CD4-positive, alpha-beta T cell treated with Interleukin-15 for 4 hours (primary cell): Measurements from ENCODE around the gene SARS1.

Experiments
- DNase-seq: peaks from one replicate; pipeline ENCODE4 v3.0.0-alpha.2; 2020; ENCODE audit warnings: low spot score

SARS1 gene

GRCh38 chr1:109262231-109263055 is 48.7 kb downstream of the SARS1 start:
- DNase-seq = no peak

- DNase-seq = no peak
Measured at GRCh38 chr1:109263234-109263596, 49.5 kb downstream of the SARS1 start.

GRCh38 chr1:109263597-109264378 is 50.1 kb downstream of the SARS1 start:
- DNase-seq = peak; percentile 67

- DNase-seq = no peak
Measured at GRCh38 chr1:109264379-109264755, 50.6 kb downstream of the SARS1 start.

GRCh38 chr1:109265016-109265415 is 51.3 kb downstream of the SARS1 start:
- DNase-seq = no peak

GRCh38 chr1:109265741-109266330 is 52.1 kb downstream of the SARS1 start:
- DNase-seq = no peak

- no peak for DNase-seq
Measured at GRCh38 chr1:109266965-109267364, 53.2 kb downstream of the SARS1 start.

GRCh38 chr1:109267743-109268300 is 54.1 kb downstream of the SARS1 start:
- DNase-seq = no peak

GRCh38 chr1:109268431-109269211 is 54.9 kb downstream of the SARS1 start:
- no peak for DNase-seq

GRCh38 chr1:109269212-109269980 is 55.7 kb downstream of the SARS1 start:
- DNase-seq = no peak

- no peak for DNase-seq
Measured at GRCh38 chr1:109269981-109270622, 56.4 kb downstream of the SARS1 start.

- no peak for DNase-seq
Measured at GRCh38 chr1:109270623-109271317, 57.1 kb downstream of the SARS1 start.

- no peak for DNase-seq
Measured at GRCh38 chr1:109271458-109271857, 57.7 kb downstream of the SARS1 start.

- no peak for DNase-seq
Measured at GRCh38 chr1:109272021-109272799, 58.5 kb downstream of the SARS1 start.

- DNase-seq = no peak
Measured at GRCh38 chr1:109272831-109273547, 59.3 kb downstream of the SARS1 start.

GRCh38 chr1:109273570-109274288 is 60.0 kb downstream of the SARS1 start:
- DNase-seq = no peak

GRCh38 chr1:109274533-109275476 is 61.1 kb downstream of the SARS1 start:
- no peak for DNase-seq
